ENCODE results near the gene MTAP. TPM values are rescaled to one million over a fixed set of nuclear protein-coding genes. Genes with fewer than 3 reads are reported as not detected.

The MTAP gene
- total and polyA plus RNA-seq, 2 of the 13 experiments (the other 11 are each of a cell fraction or from before 2014, with no cell fraction given): 16.7 to 51.2 TPM

GRCh38 chr9:21906881-21907280 lies 104.4 kb downstream of the MTAP start:
- BruUV-seq (replicated peaks): no TSS peak
- 100% methylated on average over 3 of the region's 3 CpGs for WGBS (ENCODE audit: low lambda C conversion rate)
- FAIRE-seq: no peak
- no peak for ATAC-seq
- Histone ChIP-seq H3K27me3 (ENCODE audit: control insufficient read depth in 1 of 2, insufficient read depth in 2 of 2, low read length in 2 of 2) (no peaks in the 10 kb centered on the region), H3K4me2 (ENCODE audit: low read depth, low read length) (no peak overlapping the region), H3K4me1 (ENCODE audit: insufficient read depth, low read length) (no peaks in the 10 kb centered on the region), H3K36me3 (replicated peaks in 1 of 2; ENCODE audit: control insufficient read depth in 1 of 2, insufficient read depth in 2 of 2, low read length in 2 of 2) (no peaks in the 10 kb centered on the region), H3K9me3 (ENCODE audit: low read length) (no peaks in the 10 kb centered on the region), H3K9ac (ENCODE audit: insufficient read depth, low read depth, low read length) (no peak overlapping the region), H3K27ac (ENCODE audit: extremely low read length, insufficient read depth, low read length) (no peak overlapping the region), H3K4me3 (replicated peaks in 1 of 3; ENCODE audit: insufficient read depth in 1 of 3, low read depth in 2 of 3, low read length in 3 of 3) (no peak overlapping the region), H4K20me1 (ENCODE audit: insufficient read depth, low read length) (no peaks in the 10 kb centered on the region), H3K79me2 (ENCODE audit: insufficient read depth, low read length) (no peaks in the 10 kb centered on the region), H2AFZ (ENCODE audit: low read length) (no peak overlapping the region)
- TF ChIP-seq NFIC (IDR thresholded peaks at IDR 0.05; ENCODE audit: low read length): no peak
- no peak for TF ChIP-seq ZNF615 (CRISPR knock-in tag; IDR thresholded peaks at IDR 0.05; ENCODE audit: borderline replicate concordance)
- TF ChIP-seq RBFOX2 (IDR thresholded peaks at IDR 0.05; ENCODE audit: low read depth, low read length): no peak
- no peak for TF ChIP-seq CBFB (CRISPR knock-in tag; IDR thresholded peaks at IDR 0.05)
- no peak for TF ChIP-seq SRSF4 (IDR thresholded peaks at IDR 0.05; ENCODE audit: low read depth, low read length, poor library complexity, severe bottlenecking)
- no peak for TF ChIP-seq MTA1 (CRISPR knock-in tag; IDR thresholded peaks at IDR 0.05; ENCODE audit: borderline replicate concordance)
- TF ChIP-seq TBX3 (IDR thresholded peaks at IDR 0.05; ENCODE audit: borderline replicate concordance): no peak
- no peak for TF ChIP-seq SIX1 (CRISPR knock-in tag; IDR thresholded peaks at IDR 0.05; ENCODE audit: borderline replicate concordance)
- no peak for TF ChIP-seq NR0B2 (CRISPR knock-in tag; IDR thresholded peaks at IDR 0.05)
- no peak for TF ChIP-seq TOE1 (CRISPR knock-in tag; IDR thresholded peaks at IDR 0.05)
- no peak for TF ChIP-seq HMG20A (CRISPR knock-in tag; IDR thresholded peaks at IDR 0.05; ENCODE audit: borderline replicate concordance)
- TF ChIP-seq FOXP1 (IDR thresholded peaks at IDR 0.05): no peak
- no peak for TF ChIP-seq FOXP1 (CRISPR knock-in tag; IDR thresholded peaks at IDR 0.05)
- no peak for TF ChIP-seq JARID2 (CRISPR knock-in tag; IDR thresholded peaks at IDR 0.05; ENCODE audit: insufficient replicate concordance)
- TF ChIP-seq THYN1 (CRISPR knock-in tag; IDR thresholded peaks at IDR 0.05; ENCODE audit: borderline replicate concordance, low read depth): no peak
- in situ Hi-C loops (cut with HindIII; ENCODE audit: extremely low pct_ligation_motif_present, low pct_unique_long_range_greater_than_20kb): no loop called here
- intact Hi-C loops (cut with micrococcal nuclease; ENCODE audit: unreplicated experiment): no loop called here
- CTCF ChIA-PET (ENCODE audit: low intra/inter-chr PET ratio, low total read pairs): no interaction called here
- DNase-seq (ENCODE audit: low spot score): no peak
- POLR2A ChIA-PET: no interaction called here
